Liver (tissue), 9 donors: ENCODE results near the gene GPC3. TPM values are rescaled to one million over a fixed set of nuclear protein-coding genes. Genes with fewer than 3 reads are reported as not detected.

Experiments used
- DNase-seq: peaks from one replicate; pipeline ENCODE4 v3.0.0-alpha.2; 2017; ENCODE audit warnings: low spot score
- H3K27ac ChIP-seq, 2 donors: one replicate each; pipeline ENCODE4 v1.7.0; 2013; ENCODE audit warnings: inconsistent platforms in 2 of 2, low read length in 2 of 2, control low read depth in 1 of 2, low read depth in 1 of 2, mild to moderate bottlenecking in 1 of 2
- H3K27me3 ChIP-seq, 4 donors: one replicate each; pipeline versions ENCODE4 v1.6.1 to v1.7.0; 2013; ENCODE audit warnings: low read length in 3 of 4, inconsistent platforms in 1 of 4, mild to moderate bottlenecking in 1 of 4, moderate library complexity in 1 of 4; ENCODE audit not compliant: control insufficient read depth in 4 of 4, insufficient read depth in 4 of 4
- H3K36me3 ChIP-seq, 4 donors: one replicate each; pipeline versions ENCODE4 v1.6.1 to v1.7.0; 2013; ENCODE audit warnings: low read length in 3 of 4, mild to moderate bottlenecking in 3 of 4, low read depth in 1 of 4, moderate library complexity in 1 of 4; ENCODE audit not compliant: control insufficient read depth in 4 of 4, insufficient read depth in 3 of 4
- H3K4me1 ChIP-seq, 4 donors: one replicate each; pipeline versions ENCODE4 v1.6.1 to v1.7.0; 2013; ENCODE audit warnings: low read length in 3 of 4, mild to moderate bottlenecking in 3 of 4, moderate library complexity in 1 of 4; ENCODE audit not compliant: control insufficient read depth in 4 of 4, insufficient read depth in 4 of 4
- H3K4me3 ChIP-seq, 3 donors: one replicate each; pipeline versions ENCODE4 v1.6.1 to v1.7.0; 2013; ENCODE audit warnings: low read length in 3 of 3, control low read depth in 1 of 3, low read depth in 1 of 3, mild to moderate bottlenecking in 1 of 3
- H3K9ac ChIP-seq, 2 donors: one replicate each; pipeline ENCODE4 v1.7.0; 2013; ENCODE audit warnings: low read length in 2 of 2, mild to moderate bottlenecking in 2 of 2, moderate library complexity in 2 of 2, control low read depth in 1 of 2, low read depth in 1 of 2
- H3K9me3 ChIP-seq, 4 donors: one replicate each; pipeline versions ENCODE4 v1.6.1 to v1.7.0; 2013; ENCODE audit warnings: low read length in 3 of 4; ENCODE audit not compliant: control insufficient read depth in 4 of 4
- CTCF ChIP-seq: fragments of 150-350 bp; IDR thresholded peaks from 2 replicates; pipeline ENCODE4 v1.5.1; 2017; ENCODE audit warnings: improper control_type of control experiment, low read depth, low read length; ENCODE audit not compliant: missing input control
- EGR1 ChIP-seq, 2 donors: IDR thresholded peaks; 2 replicates each; pipeline ENCODE4 v1.6.1; 2016 to 2018; ENCODE audit warnings: antibody characterized with exemption in 2 of 2, low read depth in 2 of 2
- FOXA1 ChIP-seq: IDR thresholded peaks from 2 replicates; pipeline ENCODE4 v1.6.1; 2016; ENCODE audit warnings: antibody characterized with exemption
- FOXA2 ChIP-seq: IDR thresholded peaks from 2 replicates; pipeline ENCODE4 v1.6.1; 2016; ENCODE audit warnings: antibody characterized with exemption
- GABPA ChIP-seq, 2 donors: IDR thresholded peaks in 1 of 2; conservative IDR thresholded peaks in 1 of 2; 2 replicates each; pipeline ENCODE4 v1.6.1; 2016; ENCODE audit warnings: antibody characterized with exemption in 2 of 2, mild to moderate bottlenecking in 1 of 2, moderate library complexity in 1 of 2
- HNF4A ChIP-seq, 2 donors: conservative IDR thresholded peaks; 2 replicates each; pipeline ENCODE4 v1.6.1; 2016; ENCODE audit warnings: antibody characterized with exemption in 2 of 2, mild to moderate bottlenecking in 2 of 2
- HNF4G ChIP-seq: IDR thresholded peaks from 2 replicates; pipeline ENCODE4 v1.6.1; 2016; ENCODE audit warnings: antibody characterized with exemption
- NR2F2 ChIP-seq: IDR thresholded peaks from 2 replicates; pipeline ENCODE4 v1.6.1; 2016; ENCODE audit warnings: antibody characterized with exemption
- RAD21 ChIP-seq, 2 donors: IDR thresholded peaks; 2 replicates each; pipeline ENCODE4 v1.6.1; 2016; ENCODE audit warnings: antibody characterized with exemption in 2 of 2, mild to moderate bottlenecking in 2 of 2
- REST ChIP-seq: IDR thresholded peaks from 2 replicates; pipeline ENCODE4 v1.6.1; 2016; ENCODE audit warnings: antibody characterized with exemption, mild to moderate bottlenecking
- RXRA ChIP-seq, 2 donors: IDR thresholded peaks; 2 replicates each; pipeline ENCODE4 v1.6.1; 2017 to 2018; ENCODE audit warnings: antibody characterized with exemption in 2 of 2, mild to moderate bottlenecking in 1 of 2
- SP1 ChIP-seq: IDR thresholded peaks from 2 replicates; pipeline ENCODE4 v1.6.1; 2018; ENCODE audit warnings: antibody characterized with exemption, mild to moderate bottlenecking
- YY1 ChIP-seq: IDR thresholded peaks from 2 replicates; pipeline ENCODE4 v1.6.1; 2016; ENCODE audit warnings: antibody characterized with exemption, mild to moderate bottlenecking
- ZBTB33 ChIP-seq: IDR thresholded peaks from 2 replicates; pipeline ENCODE4 v1.6.1; 2016; ENCODE audit warnings: antibody characterized with exemption
- WGBS: extraction: QIAGEN DNeasy Blood & Tissue Kit; methylation state at CpG from one replicate; pipeline ENCODE4 v1.1.7; 2013; 5-methylcytosine and 5-hydroxymethylcytosine counted together
- polyA plus RNA-seq, 2 donors: library from polyadenylated mRNA; stranded (reverse) in 1 of 2; unstranded in 1 of 2; fragments of 200-250 nt in 1 of 2; fragments of >200 nt in 1 of 2; fragmentation: Nextera tagmentation in 1 of 2; extraction: Ambion mirVana in 1 of 2; gene quantifications; one replicate each; pipeline versions ENCODE4 v1.2.1 to v1.2.3, GENCODE V29; 2013 to 2015
- total RNA-seq, 2 donors: library from RNA; depleted of rRNA; stranded (reverse); fragments of >200 nt; gene quantifications; one replicate each; pipeline ENCODE4 v1.2.3, GENCODE V29; 2014
- donor health status: healthy.
- donor health status: healthy.
- donor health status: healthy.
- donor health status: healthy.
- donor health status: healthy.

The GPC3 gene
- total and polyA plus RNA-seq, 4 donors: 0.40 to 1,133 (median 1.5) TPM

- DNase-seq: no peak
Observed at GRCh38 chrX:133781174-133781573, 204.2 kb downstream of the GPC3 start.

GRCh38 chrX:133776072-133776471, 209.3 kb downstream of the GPC3 start:
- Histone ChIP-seq H3K4me1 (no peaks in the 10 kb centered on the region), H3K9me3 (no peaks in the 10 kb centered on the region), H3K36me3 (no peaks in the 10 kb centered on the region), H3K27ac (no peak overlapping the region), H3K4me3 (no peak overlapping the region), H3K9ac (no peak overlapping the region), H3K27me3 (no peaks in the 10 kb centered on the region)
- TF ChIP-seq RAD21 (IDR thresholded peaks at IDR 0.05): peak in 1 of 2 donors; percentile 47
- peak; percentile 27 for TF ChIP-seq CTCF
- TF ChIP-seq EGR1 (IDR thresholded peaks at IDR 0.05; ENCODE audit: low read depth in 2 of 2): no peak
- no peak for DNase-seq
- 71% methylated on average over 7 of the region's 7 CpGs for WGBS

More at GRCh38 chrX:133781174-133781573, 204.2 kb downstream of the GPC3 start:
- Histone ChIP-seq H3K36me3 (no peaks in the 10 kb centered on the region), H3K9me3 (no peaks in the 10 kb centered on the region), H3K27me3 (no peaks in the 10 kb centered on the region), H3K9ac (no peak overlapping the region), H3K4me3 (no peak overlapping the region), H3K27ac (no peak overlapping the region), H3K4me1 (no peaks in the 10 kb centered on the region)
- 81% methylated on average over 1 of the region's 1 CpG for WGBS
- TF ChIP-seq CTCF (no peak), EGR1 (IDR thresholded peaks at IDR 0.05; ENCODE audit: low read depth in 2 of 2) (no peak), HNF4A (conservative IDR thresholded peaks at IDR 0.05) (no peak), YY1 (no peak), FOXA2 (no peak), ZBTB33 (no peak), RAD21 (IDR thresholded peaks at IDR 0.05) (no peak), FOXA1 (no peak)

GRCh38 chrX:133774807-133775206, 210.6 kb downstream of the GPC3 start:
- H3K4me1 ChIP-seq: no peaks in the 10 kb centered on the region
- no peak overlapping the region for H3K27ac ChIP-seq
- H3K4me3 ChIP-seq: no peak overlapping the region
- no peak for TF ChIP-seq GABPA (IDR thresholded peaks at IDR 0.05 in 1 of 2, conservative IDR thresholded peaks at IDR 0.05 in 1 of 2)
- TF ChIP-seq HNF4A (conservative IDR thresholded peaks at IDR 0.05): no peak
- TF ChIP-seq RXRA (IDR thresholded peaks at IDR 0.05): no peak
- no peak for TF ChIP-seq REST
- no peak for TF ChIP-seq HNF4G
- no peak for TF ChIP-seq YY1
- TF ChIP-seq RAD21 (IDR thresholded peaks at IDR 0.05): no peak
- no peak for TF ChIP-seq FOXA2
- TF ChIP-seq NR2F2: no peak
- no peak for TF ChIP-seq SP1
- no peaks in the 10 kb centered on the region for H3K27me3 ChIP-seq
- no peaks in the 10 kb centered on the region for H3K9me3 ChIP-seq
- H3K9ac ChIP-seq: no peak overlapping the region
- H3K36me3 ChIP-seq: no peaks in the 10 kb centered on the region
- WGBS: 94% methylated on average over 1 of the region's 1 CpG
- no peak for DNase-seq
